ENCODE measurements around the gene SEL1L. TPM values are rescaled to one million over a fixed set of nuclear protein-coding genes. Genes with fewer than 3 reads are reported as not detected.
A peak's percentile ranks its signal among the peaks of the same experiment; 100 is the strongest.

SEL1L gene
- total and polyA plus RNA-seq, 7 donors, result 15.5 to 83.4 (median 45.2) TPM

- peak overlapping the region; percentile 82 for H3K27ac ChIP-seq
- peak; percentile 40 to 69 for DNase-seq
- TF ChIP-seq CTCF (IDR thresholded peaks at IDR 0.05), result peak; percentile 91
- H3K36me3 ChIP-seq (ENCODE audit: insufficient read depth in 1 of 2, low read depth in 1 of 2), result no peaks in the 10 kb centered on the region
- intact Hi-C loops (cut with DNase I), result loop anchor here (1.0 to 5.0 kb wide), 3 partner anchors 182 to 231 kb away; partner anchors contain the start of gene GTF2A1 (in 1 of the 2)
- no peaks in the 10 kb centered on the region for H3K27me3 ChIP-seq (ENCODE audit: insufficient read depth in 3 of 3, low read length in 2 of 3)
- H3K9me3 ChIP-seq, result no peaks in the 10 kb centered on the region
- 19 to 21% (median 20%) methylated on average over 8 of the region's 8 CpGs for WGBS, 3 donors
- H3K4me3 ChIP-seq, result peak overlapping the region; percentile 35
- H3K4me1 ChIP-seq, result peaks cover 34% of the 10 kb centered on the region
- ATAC-seq, result peak; percentile 39 to 70 (median 65)
Measured at GRCh38 chr14:81453166-81453766, 80.4 kb downstream of the SEL1L start.

GRCh38 chr14:81452341-81453133 is 81.1 kb downstream of the SEL1L start:
- peak overlapping the region; percentile 82 for H3K27ac ChIP-seq
- no peaks in the 10 kb centered on the region for H3K36me3 ChIP-seq (ENCODE audit: insufficient read depth in 1 of 2, low read depth in 1 of 2)
- WGBS, 3 donors, result 36 to 51% (median 40%) methylated on average over 11 of the region's 11 CpGs
- ATAC-seq (peak in 3 of 4 donors; percentile 26 to 40 (median 40)), DNase-seq (no peak)
- H3K4me1 ChIP-seq, result peaks cover 41% of the 10 kb centered on the region
- TF ChIP-seq CTCF (IDR thresholded peaks at IDR 0.05), result no peak
- no peaks in the 10 kb centered on the region for H3K9me3 ChIP-seq
- intact Hi-C loops (cut with DNase I), result loop anchor here (1.0 to 5.0 kb wide), 3 partner anchors 182 to 230 kb away; partner anchors contain the start of gene GTF2A1 (in 1 of the 2)
- H3K27me3 ChIP-seq (ENCODE audit: insufficient read depth in 3 of 3, low read length in 2 of 3), result no peaks in the 10 kb centered on the region
- peak overlapping the region; percentile 35 for H3K4me3 ChIP-seq

GRCh38 chr14:81450976-81451375 is 82.7 kb downstream of the SEL1L start:
- no peak for TF ChIP-seq CTCF (IDR thresholded peaks at IDR 0.05)
- intact Hi-C loops (cut with DNase I), result loop anchor here in 1 of 2 donors (5.0 kb wide), 1 partner anchor 229 kb away; the partner anchor contains the start of gene GTF2A1
- no peaks in the 10 kb centered on the region for H3K36me3 ChIP-seq (ENCODE audit: insufficient read depth in 1 of 2, low read depth in 1 of 2)
- WGBS, 3 donors, result 48 to 55% (median 48%) methylated on average over 3 of the region's 3 CpGs
- peaks cover 56% of the 10 kb centered on the region for H3K4me1 ChIP-seq
- ATAC-seq (no peak), DNase-seq (no peak)
- H3K27me3 ChIP-seq (ENCODE audit: insufficient read depth in 3 of 3, low read length in 2 of 3), result no peaks in the 10 kb centered on the region
- H3K9me3 ChIP-seq, result no peaks in the 10 kb centered on the region
- peak overlapping the region; percentile 82 for H3K27ac ChIP-seq
- no peak overlapping the region for H3K4me3 ChIP-seq

- no peak for TF ChIP-seq CTCF (IDR thresholded peaks at IDR 0.05)
- Histone ChIP-seq H3K27me3 (ENCODE audit: insufficient read depth in 3 of 3, low read length in 2 of 3) (no peaks in the 10 kb centered on the region), H3K36me3 (ENCODE audit: insufficient read depth in 1 of 2, low read depth in 1 of 2) (no peaks in the 10 kb centered on the region), H3K4me1 (peaks cover 56% of the 10 kb centered on the region), H3K27ac (peak overlapping the region; percentile 82), H3K9me3 (no peaks in the 10 kb centered on the region), H3K4me3 (peak overlapping the region; percentile 26)
- intact Hi-C loops (cut with DNase I), result loop anchor here in 1 of 2 donors (5.0 kb wide), 1 partner anchor 228 kb away; the partner anchor contains the start of gene GTF2A1
- DNase-seq (peak; percentile 76 to 87), ATAC-seq (peak; percentile 81 to 85 (median 82))
- WGBS, 3 donors, result 5 to 19% (median 14%) methylated on average over 10 of the region's 10 CpGs
Measured at GRCh38 chr14:81450100-81450531, 83.5 kb downstream of the SEL1L start.

Data from psoas muscle (tissue), 8 donors.